A549 (cell line): ENCODE results near the gene NLRP3.

ENCODE experiments used
- CTCF ChIP-seq: fragments of >200 bp; sonication (Bioruptor Twin); formaldehyde crosslinking; IDR thresholded peaks from 3 replicates; pipeline ENCODE4 v1.5.1; 2016
- EHF ChIP-seq: fragments of 250-450 bp; sonication (Bioruptor Pico); IDR thresholded peaks from 2 replicates; pipeline ENCODE4 v1.5.0; 2020; ENCODE audit warnings: mild to moderate bottlenecking
- POLR2A ChIP-seq: IDR thresholded peaks from 2 replicates; pipeline ENCODE4 v1.6.1; 2012; ENCODE audit warnings: mild to moderate bottlenecking, low read length
- RAD21 ChIP-seq, 2 experiments: fragments of >200 bp in 1 of 2; sonication (Bioruptor Twin) in 1 of 2; formaldehyde crosslinking in 1 of 2; IDR thresholded peaks in 1 of 2; conservative IDR thresholded peaks in 1 of 2; 2 replicates in 1 of 2; 3 replicates in 1 of 2; pipeline ENCODE4 v1.6.1; 2012 to 2018; ENCODE audit warnings: inconsistent platforms in 1 of 2
- SMC3 ChIP-seq: fragments of >200 bp; sonication (Bioruptor Twin); formaldehyde crosslinking; IDR thresholded peaks from 3 replicates; pipeline ENCODE4 v1.6.1; 2018; ENCODE audit warnings: inconsistent platforms
- USF2 ChIP-seq: fragments of 450-650 bp; IDR thresholded peaks from 2 replicates; pipeline ENCODE4 v1.6.1; 2014; ENCODE audit warnings: antibody characterized with exemption

- TF ChIP-seq RAD21 (conservative IDR thresholded peaks at IDR 0.05 in 1 of 2, IDR thresholded peaks at IDR 0.05 in 1 of 2) (no peak), EHF (CRISPR knock-in tag) (no peak), CTCF (no peak), USF2 (no peak), POLR2A (no peak), SMC3 (no peak)
These were observed 28.6 kb downstream of the NLRP3 start for GRCh38 chr1:247444571-247444970.
